ENCODE results near the gene AMDHD1. TPM values are rescaled to one million over a fixed set of nuclear protein-coding genes. Genes with fewer than 3 reads are reported as not detected.

The AMDHD1 gene
- total RNA-seq, 4 donors from 2014 or later: 0.55 to 0.64 TPM; not detected in 2

DNA sequence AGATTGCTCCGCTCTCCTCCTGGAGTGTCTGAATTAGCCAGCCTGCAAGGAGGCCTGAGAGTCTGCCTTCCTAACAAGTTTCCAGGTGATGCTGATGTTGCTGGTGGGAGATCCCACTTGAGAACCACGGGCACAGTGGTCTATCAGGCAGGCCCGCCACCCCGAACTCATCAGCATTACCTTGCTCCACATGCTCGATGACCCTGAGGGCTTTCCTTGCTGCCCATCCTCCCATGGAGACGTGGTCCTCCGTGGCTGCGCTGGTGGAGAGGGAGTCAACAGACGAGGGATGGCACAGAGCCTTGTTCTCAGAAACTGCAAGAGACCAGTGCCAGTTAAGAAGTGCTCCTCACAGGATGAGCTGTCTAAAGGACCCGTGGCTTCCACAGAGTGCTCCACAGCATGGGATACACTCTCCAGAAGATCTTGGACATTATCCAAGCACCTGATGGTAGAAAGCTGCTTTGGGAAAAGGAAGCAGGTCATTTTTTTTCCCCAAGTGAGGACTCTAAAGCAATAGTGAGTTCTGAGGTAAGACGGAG lies 34.7 kb downstream of the AMDHD1 start:
- Histone ChIP-seq H3K4me1 (no peaks in the 10 kb centered on the region), H3K4me3 (no peak overlapping the region), H3K27me3 (no peaks in the 10 kb centered on the region), H3K9me3 (no peaks in the 10 kb centered on the region), H3K36me3 (no peaks in the 10 kb centered on the region), H3K27ac (no peak overlapping the region)
- no peak for DNase-seq
- in situ Hi-C loops (cut with MboI; ENCODE audit: low pct_ligation_motif_present in 1 of 4, low pct_unique_long_range_greater_than_20kb in 1 of 4, low sequenced_read_pairs in 3 of 4) (loop anchor here in 1 of 4 donors (25.0 kb wide), 1 partner anchor 391 kb away; no protein-coding TSS in a partner anchor), intact Hi-C loops (cut with DNase I; ENCODE audit: low total_unique reads) (no loop called here)
- no peak for TF ChIP-seq POLR2AphosphoS5 (IDR thresholded peaks at IDR 0.05)
- no peak for TF ChIP-seq EP300 (IDR thresholded peaks at IDR 0.05; ENCODE audit: low read depth)
- no peak for TF ChIP-seq POLR2A (IDR thresholded peaks at IDR 0.05)
- TF ChIP-seq, protein P1, sequence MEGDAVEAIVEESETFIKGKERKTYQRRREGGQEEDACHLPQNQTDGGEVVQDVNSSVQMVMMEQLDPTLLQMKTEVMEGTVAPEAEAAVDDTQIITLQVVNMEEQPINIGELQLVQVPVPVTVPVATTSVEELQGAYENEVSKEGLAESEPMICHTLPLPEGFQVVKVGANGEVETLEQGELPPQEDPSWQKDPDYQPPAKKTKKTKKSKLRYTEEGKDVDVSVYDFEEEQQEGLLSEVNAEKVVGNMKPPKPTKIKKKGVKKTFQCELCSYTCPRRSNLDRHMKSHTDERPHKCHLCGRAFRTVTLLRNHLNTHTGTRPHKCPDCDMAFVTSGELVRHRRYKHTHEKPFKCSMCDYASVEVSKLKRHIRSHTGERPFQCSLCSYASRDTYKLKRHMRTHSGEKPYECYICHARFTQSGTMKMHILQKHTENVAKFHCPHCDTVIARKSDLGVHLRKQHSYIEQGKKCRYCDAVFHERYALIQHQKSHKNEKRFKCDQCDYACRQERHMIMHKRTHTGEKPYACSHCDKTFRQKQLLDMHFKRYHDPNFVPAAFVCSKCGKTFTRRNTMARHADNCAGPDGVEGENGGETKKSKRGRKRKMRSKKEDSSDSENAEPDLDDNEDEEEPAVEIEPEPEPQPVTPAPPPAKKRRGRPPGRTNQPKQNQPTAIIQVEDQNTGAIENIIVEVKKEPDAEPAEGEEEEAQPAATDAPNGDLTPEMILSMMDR (IDR thresholded peaks at IDR 0.05): no peak
- 83 to 93% methylated on average over 2 to 11 of the region's 11 CpGs for WGBS, 2 donors (ENCODE audit: low coverage in 1 of 2)

DNA sequence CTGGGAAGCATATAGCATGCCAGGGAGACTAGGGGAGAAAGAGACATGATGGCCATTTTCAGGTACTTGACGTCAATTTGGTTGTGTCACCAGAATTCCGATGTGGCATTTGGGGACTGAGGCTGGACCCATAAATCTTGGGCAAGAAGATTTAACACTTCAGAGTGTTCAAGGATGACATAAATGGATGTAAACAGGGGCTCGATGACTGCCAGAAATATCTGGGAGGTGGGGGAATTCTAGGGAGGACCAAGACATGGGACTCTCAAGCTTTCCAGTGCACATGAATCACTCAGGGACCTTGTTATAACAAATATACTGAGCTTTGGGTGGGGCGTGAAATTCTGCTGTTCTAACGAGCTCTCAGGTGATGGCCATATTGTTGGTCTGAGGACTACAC lies 35.2 kb downstream of the AMDHD1 start:
- no peak overlapping the region for H3K4me3 ChIP-seq
- intact Hi-C loops (cut with DNase I; ENCODE audit: low total_unique reads): no loop called here
- no peak for DNase-seq
- TF ChIP-seq EP300 (IDR thresholded peaks at IDR 0.05; ENCODE audit: low read depth) (no peak), POLR2A (IDR thresholded peaks at IDR 0.05) (no peak), POLR2AphosphoS5 (IDR thresholded peaks at IDR 0.05) (no peak)
- TF ChIP-seq, protein P1 (IDR thresholded peaks at IDR 0.05): no peak
- no peak overlapping the region for H3K27ac ChIP-seq
- no peaks in the 10 kb centered on the region for H3K27me3 ChIP-seq
- in situ Hi-C loops (cut with MboI; ENCODE audit: low pct_ligation_motif_present in 1 of 4, low pct_unique_long_range_greater_than_20kb in 1 of 4, low sequenced_read_pairs in 3 of 4): loop anchor here in 1 of 4 donors (25.0 kb wide), 1 partner anchor 391 kb away; no protein-coding TSS in a partner anchor
- 87 to 95% methylated on average over 4 to 5 of the region's 5 CpGs for WGBS, 2 donors (ENCODE audit: low coverage in 1 of 2)
- H3K4me1 ChIP-seq: no peaks in the 10 kb centered on the region
- no peaks in the 10 kb centered on the region for H3K36me3 ChIP-seq
- H3K9me3 ChIP-seq: no peaks in the 10 kb centered on the region

DNA sequence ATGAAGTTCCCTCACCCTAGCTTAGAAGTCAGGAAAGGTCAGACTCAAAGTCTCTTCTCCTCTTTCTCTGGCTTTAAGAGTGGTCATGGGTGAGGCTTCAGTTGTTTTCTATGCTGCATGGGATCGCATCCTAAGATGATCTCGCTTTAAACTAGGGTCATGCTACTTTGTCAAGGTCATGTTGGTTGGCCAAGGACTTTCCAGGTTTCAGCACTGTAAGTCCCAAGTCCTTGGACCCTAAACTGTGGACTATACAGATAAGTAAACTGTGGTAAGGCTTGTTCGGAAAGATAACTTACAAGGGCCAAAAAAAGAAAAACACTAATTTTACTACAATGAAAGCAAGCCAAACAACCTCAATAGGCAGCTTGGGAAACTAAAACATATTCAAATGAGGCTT lies 35.6 kb downstream of the AMDHD1 start:
- Histone ChIP-seq H3K27me3 (no peaks in the 10 kb centered on the region), H3K36me3 (no peaks in the 10 kb centered on the region), H3K9me3 (no peaks in the 10 kb centered on the region), H3K27ac (no peak overlapping the region), H3K4me3 (no peak overlapping the region), H3K4me1 (no peaks in the 10 kb centered on the region)
- WGBS, 2 donors (ENCODE audit: low coverage in 1 of 2): 86 to 88% methylated on average over 1 to 3 of the region's 3 CpGs
- in situ Hi-C loops (cut with MboI; ENCODE audit: low pct_ligation_motif_present in 1 of 4, low pct_unique_long_range_greater_than_20kb in 1 of 4, low sequenced_read_pairs in 3 of 4) (loop anchor here in 1 of 4 donors (25.0 kb wide), 1 partner anchor 391 kb away; no protein-coding TSS in a partner anchor), intact Hi-C loops (cut with DNase I; ENCODE audit: low total_unique reads) (no loop called here)
- TF ChIP-seq POLR2A (IDR thresholded peaks at IDR 0.05): no peak
- TF ChIP-seq EP300 (IDR thresholded peaks at IDR 0.05; ENCODE audit: low read depth): no peak
- no peak for TF ChIP-seq POLR2AphosphoS5 (IDR thresholded peaks at IDR 0.05)
- no peak for DNase-seq

DNA sequence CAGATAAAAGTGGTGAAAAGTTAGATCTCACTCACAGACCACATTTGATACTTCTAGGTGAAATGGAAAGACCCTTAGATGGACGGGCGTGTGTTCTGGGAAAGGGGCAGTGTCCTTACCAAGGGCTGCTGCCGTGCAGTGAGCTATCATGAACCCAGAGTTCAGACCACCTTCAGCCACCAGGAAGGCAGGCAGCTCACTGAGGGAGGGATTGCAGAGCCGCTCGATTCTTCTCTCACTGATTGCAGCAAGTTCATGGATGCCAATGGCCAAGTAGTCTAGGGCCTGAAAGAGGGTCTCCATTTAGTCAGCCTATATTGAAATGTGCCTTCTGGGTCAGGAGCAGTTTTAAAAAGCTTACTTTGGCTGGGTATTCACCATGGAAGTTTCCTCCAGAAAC lies 37.3 kb downstream of the AMDHD1 start:
- DNase-seq: no peak
- H3K27ac ChIP-seq: no peak overlapping the region
- TF ChIP-seq, protein P1 (IDR thresholded peaks at IDR 0.05): no peak
- TF ChIP-seq POLR2A (IDR thresholded peaks at IDR 0.05) (no peak), POLR2AphosphoS5 (IDR thresholded peaks at IDR 0.05) (no peak), EP300 (IDR thresholded peaks at IDR 0.05; ENCODE audit: low read depth) (no peak)
- in situ Hi-C loops (cut with MboI; ENCODE audit: low pct_ligation_motif_present in 1 of 4, low pct_unique_long_range_greater_than_20kb in 1 of 4, low sequenced_read_pairs in 3 of 4) (loop anchor here in 1 of 4 donors (25.0 kb wide), 1 partner anchor 393 kb away; no protein-coding TSS in a partner anchor), intact Hi-C loops (cut with DNase I; ENCODE audit: low total_unique reads) (no loop called here)
- no peaks in the 10 kb centered on the region for H3K27me3 ChIP-seq
- no peaks in the 10 kb centered on the region for H3K9me3 ChIP-seq
- no peak overlapping the region for H3K4me3 ChIP-seq
- no peaks in the 10 kb centered on the region for H3K36me3 ChIP-seq
- no peaks in the 10 kb centered on the region for H3K4me1 ChIP-seq
- 88 to 93% methylated on average over 4 to 5 of the region's 5 CpGs for WGBS, 2 donors (ENCODE audit: low coverage in 1 of 2)

Measured in transverse colon (tissue), 4 donors.